Iris pigment epithelial cell (primary cell): ENCODE data around the gene NOTUM.

Experiments used
- DNase-seq: peaks from one replicate; pipeline ENCODE4 v3.0.0-alpha.2; 2011; ENCODE audit warnings: low read depth

The NOTUM gene

DNA sequence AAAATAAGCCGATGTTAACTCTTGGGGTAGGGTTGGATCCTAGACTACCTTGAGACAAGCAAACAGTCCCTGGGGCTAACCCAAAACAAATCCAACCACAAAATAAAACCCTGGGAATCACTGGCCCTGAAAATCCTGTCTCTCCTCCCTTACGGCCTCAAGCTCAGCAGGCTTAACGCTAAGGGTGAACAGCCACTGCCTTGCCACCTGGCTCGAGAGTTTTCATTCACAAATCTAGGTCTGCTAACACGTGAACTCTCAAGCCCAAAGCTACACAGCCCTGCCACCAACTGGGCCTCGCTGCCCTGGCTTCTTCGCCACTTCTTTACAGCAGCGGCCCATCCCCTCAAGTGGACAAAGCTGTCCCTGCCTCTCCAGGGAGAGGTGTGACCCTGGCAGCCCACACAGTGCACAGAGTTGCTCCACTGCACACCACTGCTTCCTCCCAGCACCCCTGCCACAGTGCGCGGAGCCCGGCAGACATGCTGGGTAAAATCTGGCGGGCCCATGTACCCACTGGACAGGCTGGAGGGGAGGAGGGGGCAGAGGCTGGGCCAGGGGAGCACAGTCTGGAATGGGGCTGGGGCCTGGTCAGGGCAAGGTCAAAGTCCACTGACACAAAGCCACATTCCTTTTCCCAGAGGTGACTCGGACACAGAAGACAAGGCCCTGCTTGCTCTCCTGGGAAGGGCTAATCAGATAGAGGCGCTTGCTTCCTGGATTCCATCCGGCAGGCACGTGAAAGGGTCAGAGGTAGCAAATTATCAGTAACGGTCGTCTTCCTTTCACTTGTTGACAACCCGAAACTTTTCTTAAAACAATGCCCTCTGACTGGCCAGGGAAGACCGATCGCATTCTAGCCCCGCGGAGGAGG is 50.8 kb downstream of the NOTUM start:
- no peak for DNase-seq

DNA sequence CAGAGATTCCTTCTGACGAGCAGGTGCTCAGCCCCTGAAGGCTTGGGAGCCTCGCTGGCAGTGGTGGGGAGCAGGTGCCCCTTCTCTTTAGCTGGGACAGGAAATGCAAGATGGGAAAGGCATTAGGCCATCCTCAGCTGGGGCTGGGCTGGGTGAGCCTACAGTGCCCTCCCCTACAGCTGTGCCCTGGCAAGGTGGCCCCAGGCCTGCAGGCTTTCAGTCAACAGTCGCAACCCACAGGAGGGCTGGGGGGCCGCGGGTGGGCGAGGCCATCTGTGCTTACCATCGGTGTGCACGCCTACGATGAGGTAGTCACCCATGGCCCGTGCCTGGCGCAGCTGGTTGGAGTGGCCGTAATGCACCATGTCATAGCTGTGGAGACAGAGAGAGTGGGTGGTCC is 51.8 kb downstream of the NOTUM start:
- DNase-seq = no peak

DNA sequence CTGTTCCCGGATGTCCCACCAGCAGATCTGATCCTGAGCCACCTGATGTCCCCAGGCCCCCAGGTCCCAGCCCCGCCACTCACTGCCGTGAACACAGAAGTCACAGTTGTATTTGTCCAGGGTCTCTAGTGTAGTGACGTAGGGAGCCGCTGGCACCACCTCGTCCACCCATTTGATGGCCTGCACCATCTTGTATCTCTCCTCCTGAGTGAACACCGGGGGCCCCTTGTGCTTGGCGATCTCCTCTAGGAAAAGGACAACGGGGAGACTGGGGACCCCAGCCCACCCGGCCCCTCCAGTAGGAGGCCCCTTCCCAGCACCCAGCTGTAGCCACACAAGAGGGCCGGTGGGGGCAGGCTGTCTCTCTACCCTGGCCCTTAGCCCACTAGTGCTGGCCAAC is 52.2 kb downstream of the NOTUM start:
- DNase-seq = no peak

DNA sequence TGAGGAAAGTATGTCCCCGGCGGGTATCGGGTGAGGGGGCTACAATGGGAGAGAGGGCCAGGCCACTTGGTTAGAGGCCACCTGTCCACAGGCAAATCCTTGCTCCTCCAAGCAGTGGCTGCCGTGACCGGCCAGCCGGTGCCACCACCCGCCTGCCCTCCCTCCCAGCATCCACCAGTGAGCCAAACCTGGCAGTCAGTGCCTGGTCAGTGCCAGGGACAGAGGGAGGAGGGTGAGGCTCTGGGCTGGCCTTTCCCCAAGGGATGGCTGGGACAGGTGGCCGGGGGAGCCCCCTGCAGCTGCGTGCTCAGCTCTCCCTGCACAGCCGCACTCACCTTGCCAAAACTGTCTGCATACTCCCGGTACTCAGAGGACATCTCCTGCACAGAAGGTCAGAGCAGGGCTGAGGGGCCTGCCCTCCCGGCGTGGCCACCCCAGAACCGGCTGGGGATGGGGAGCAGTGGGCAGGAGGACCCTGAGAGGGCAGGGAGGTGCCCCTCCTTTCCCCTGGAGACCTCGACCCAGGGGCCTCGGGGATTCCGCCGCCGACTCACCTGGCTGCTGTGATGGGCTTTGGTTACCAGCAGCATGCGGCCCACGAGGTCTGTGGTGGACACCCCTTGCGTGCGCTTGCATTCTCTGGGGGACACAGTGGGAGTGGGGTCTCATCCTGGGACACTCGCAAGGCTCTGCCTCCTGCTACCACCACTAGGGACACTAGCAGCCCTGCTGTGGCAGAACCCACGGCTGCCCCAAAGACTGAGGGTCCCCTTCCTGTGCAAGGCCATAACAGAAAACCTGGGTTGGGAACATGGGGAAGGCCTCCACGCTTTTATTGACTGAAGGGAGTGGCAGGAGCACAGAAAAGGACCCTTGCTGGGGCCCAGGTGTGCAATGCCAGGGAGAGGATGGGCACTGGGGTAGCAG is 53.5 kb downstream of the NOTUM start:
- DNase-seq = no peak

DNA sequence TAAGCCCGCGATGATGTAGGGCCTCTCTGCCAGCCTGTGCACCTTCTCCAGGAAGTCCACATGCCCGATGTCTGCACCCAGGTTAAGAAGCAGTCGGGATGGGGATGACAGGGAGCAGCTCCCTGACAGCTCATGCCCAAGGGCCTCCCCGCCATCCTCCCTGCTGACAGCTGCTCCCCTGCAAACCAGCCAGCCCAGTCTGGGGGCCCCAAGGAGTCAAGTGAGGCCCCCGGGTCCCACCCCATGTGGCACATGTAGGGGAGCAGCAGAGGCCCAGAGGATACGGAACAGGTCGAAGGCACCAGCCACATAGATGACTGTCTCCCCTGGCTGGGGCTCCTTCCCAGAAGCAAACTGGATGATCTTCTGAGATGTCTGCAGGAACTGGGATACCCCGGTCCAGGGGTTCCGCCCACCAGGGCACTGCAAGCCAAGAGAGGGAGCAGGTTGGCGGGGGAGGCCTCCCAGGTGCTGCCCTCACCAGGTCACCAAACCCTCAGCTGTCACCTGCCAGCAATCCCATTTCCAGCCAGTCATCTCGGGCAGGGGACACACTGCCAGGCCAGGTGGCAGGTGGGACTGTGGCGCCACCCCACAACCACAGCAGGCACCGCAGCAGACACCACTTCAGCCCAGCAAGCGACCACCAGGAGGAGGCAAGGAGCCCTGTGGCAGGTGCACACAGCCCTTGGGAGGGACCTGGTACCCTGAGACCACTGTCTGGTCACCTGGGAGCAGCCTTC is 54.3 kb downstream of the NOTUM start:
- no peak for DNase-seq

DNA sequence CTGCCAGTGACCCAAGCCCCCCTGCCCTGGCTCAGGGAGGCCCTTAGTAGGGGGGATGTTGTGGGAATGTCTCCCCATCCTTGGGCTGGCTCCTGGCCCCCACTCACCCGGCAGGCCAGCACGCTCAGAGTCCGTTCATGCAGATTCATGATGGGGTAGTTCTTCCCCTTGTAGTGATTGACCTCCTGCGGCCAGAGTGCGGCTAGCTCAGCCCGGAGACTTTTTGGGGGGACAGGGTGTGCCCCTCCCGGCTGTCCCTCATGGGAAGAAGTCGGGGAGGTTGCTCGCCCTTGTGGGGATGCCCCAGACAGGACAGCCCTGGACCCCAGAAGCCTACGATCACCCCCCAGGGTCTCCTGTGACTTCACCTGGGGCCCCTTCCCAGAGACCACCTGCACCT is 55.0 kb downstream of the NOTUM start:
- no peak for DNase-seq

DNA sequence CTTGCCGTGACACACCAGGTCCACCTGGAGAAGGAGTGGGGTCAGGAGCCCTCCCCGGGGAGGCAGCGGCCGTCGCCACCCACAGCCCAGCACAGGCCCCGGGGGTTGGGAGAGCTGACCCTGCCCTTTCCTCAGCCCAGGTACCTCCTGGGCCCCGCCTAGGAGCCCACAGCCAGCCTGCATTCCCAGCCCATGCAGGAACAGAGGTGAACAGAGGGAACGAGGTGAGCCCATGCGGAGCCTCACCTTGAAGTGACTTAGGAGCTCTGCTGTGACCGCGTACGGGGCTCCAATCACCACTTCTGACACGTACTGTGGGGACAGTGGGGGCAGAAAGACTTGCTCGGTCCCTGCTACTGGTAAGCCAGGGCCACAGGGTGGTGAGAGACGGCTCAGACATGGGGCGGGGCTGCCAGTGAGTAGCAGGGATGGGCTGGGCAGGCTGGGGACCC is 55.5 kb downstream of the NOTUM start:
- no peak for DNase-seq

DNA sequence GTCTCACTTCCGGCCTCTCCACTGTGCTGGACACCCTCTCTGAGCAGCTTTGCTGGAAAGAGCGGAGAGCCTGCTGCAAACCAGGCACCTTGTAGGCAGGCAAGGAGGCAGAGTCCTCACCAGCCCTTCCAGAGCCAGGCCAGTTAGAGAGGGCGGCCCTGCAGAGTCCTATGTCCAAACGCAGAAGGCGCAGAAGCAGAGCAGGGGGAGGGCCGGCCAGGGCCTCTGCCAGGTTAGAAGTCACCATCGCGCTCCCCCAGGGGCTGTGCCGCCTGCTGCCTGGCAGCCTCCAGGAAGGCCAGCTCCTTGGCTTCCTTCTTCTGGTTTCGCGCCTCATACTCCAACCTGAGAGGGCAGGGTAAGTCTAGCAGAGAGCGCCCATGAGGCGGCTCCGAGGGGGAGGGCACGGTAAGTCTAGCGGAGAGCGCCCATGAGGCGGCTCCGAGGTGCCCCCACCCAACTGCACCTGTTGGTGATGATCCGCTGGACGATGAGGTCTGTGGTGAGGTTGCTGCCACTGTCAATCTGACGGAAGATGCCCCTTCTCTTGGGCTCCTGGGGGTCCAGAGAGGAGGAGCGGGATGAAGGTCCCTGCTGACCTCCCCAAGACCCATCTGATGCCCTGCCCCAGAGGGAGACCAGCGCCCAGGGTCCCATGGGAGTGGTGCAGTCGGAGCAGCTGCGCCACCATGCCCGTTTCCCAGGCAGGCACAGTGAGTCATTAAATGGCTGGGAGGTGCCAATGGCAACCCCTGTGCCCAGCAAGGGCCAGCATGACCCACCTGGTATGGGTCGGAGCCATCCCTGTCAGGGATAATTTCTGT is 56.2 kb downstream of the NOTUM start:
- no peak for DNase-seq

DNA sequence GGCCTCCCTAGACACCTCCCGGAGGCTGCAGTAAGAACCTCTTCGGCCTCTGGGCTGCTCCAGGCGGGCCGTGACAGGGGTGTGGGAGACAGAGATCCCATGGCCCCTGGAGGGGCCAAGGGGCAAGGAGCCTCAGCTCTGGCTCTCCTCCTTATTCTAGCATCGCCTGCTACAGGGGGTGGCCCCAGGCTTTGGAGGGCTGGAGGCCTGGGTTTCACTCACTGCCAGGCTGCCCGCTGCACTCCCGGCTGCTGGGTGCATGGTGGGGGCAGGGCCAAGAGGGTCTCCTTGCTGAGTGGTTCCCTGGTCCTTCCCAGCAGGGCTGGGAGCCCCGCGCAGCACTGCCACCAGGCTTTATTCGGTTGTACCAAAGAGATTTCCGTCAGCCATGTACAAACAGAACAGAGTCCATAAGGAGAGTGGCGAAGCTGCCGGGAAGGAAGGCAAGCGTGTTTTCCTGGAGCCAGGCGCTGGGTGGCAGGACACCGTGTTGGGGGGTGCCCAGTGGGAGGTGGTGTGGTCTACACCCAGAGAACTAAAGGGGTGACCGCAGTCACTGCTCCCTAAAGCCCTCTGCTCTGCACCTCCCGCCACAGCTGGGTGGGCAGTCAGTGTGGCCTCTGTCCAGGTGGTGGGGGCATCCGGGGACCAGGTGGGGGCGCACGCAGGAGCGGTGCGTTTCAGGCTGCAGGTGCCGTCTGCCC is 56.9 kb downstream of the NOTUM start:
- DNase-seq = no peak

DNA sequence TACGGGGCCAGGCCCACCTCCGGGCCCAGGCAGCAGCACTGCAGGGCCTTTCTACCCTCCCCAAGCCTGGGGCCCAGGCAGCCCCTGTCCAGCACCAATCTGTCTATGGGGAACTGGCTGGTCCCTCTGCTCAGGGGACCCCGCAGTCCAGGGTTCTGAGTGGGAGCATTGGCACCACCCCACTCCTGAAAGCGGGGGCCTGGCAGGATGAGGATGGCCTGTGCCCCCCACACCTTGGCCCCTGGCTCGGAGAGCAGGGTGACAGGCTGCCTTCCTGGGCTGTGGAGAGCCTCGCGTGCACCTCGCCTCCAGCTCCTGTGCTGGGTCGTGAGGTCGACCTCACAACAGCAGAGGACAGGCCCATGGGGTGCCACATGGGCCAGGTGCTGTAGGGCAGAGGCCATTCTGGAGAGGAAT is 57.6 kb downstream of the NOTUM start:
- DNase-seq = no peak

DNA sequence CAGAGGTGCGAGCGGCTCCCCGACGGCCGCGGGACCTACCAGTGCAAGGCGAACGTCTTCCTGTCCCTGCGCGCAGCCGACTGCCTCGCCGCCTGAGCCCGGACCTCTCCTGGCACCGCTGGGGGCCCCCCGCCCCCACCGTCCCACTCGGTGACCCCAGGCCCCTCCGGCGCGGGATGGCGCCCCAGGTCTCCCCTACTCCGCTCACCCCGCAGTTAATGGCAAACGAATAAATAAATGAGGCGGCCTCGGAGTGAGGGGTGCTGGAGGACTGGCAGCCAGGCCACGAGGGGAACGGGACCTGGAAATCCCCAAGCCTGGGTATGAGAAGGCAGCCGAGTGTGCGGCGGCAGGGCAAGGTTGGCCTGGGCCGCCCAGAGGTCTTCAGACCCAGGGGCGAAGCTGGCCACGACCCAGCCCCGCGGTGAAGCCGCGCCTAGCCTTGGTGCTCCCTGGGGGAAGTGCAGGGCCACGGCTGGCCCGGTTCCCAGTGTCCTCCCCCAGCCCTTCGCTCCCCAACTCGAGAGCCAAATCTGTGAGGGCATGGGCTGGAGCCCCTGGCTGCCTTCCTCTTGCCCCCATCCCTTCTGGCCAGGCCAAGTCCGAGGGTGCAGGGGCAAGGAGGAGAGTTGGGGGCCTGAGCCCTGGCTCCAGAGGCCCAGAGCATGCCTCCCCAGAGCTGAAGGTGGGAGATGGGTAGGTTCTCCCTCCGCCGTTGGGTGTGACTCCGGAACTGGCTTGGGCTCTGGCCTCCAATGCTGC is 58.2 kb downstream of the NOTUM start:
- DNase-seq = no peak
